Activated naive CD8-positive, alpha-beta T cell (primary cell): ENCODE data around the gene RNF152.
"Not testable (repeated sequence)": the region's sequence is repeated elsewhere in the genome, so short reads cannot be mapped to it uniquely, and the experiment has no call there.

ENCODE experiments used
- H3K27ac Mint-ChIP-seq: one replicate; pipeline ENCODE4 v1.8.0; 2021; ENCODE audit warnings: mixed read lengths
- H3K27me3 Mint-ChIP-seq: one replicate; pipeline ENCODE4 v1.8.0; 2021; ENCODE audit warnings: mixed read lengths
- H3K36me3 Mint-ChIP-seq: one replicate; pipeline ENCODE4 v1.8.0; 2021; ENCODE audit warnings: mixed read lengths
- H3K4me1 Mint-ChIP-seq: one replicate; pipeline ENCODE4 v1.8.0; 2021; ENCODE audit warnings: low read depth, mixed read lengths
- H3K4me3 Mint-ChIP-seq: one replicate; pipeline ENCODE4 v1.8.0; 2021; ENCODE audit warnings: mild to moderate bottlenecking, mixed read lengths
- H3K9me3 Mint-ChIP-seq: one replicate; pipeline ENCODE4 v1.8.0; 2021; ENCODE audit warnings: low read depth, mixed read lengths

RNF152 gene

DNA sequence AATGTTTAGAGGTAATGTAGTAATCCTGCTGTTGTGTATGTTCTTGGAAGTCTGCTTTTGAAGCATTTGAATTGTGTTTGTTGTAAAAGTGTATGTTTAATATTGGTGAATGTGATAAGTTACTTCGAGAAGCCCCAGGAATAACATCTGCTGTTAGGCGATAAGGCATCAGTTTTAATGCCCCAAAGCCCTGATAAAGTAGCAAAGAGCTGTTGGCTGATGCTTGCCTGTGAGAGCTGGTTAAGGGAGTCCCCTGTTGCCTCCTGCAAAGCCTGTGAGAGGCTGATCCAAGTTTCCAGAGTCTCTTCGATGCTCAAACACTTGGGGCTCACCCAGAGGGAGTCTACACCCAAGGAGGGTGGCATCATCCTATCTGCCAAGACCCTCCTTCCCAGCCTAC, 110.3 kb downstream of the RNF152 start:
- peaks cover 3% of the 10 kb centered on the region for H3K4me1 Mint-ChIP-seq

DNA sequence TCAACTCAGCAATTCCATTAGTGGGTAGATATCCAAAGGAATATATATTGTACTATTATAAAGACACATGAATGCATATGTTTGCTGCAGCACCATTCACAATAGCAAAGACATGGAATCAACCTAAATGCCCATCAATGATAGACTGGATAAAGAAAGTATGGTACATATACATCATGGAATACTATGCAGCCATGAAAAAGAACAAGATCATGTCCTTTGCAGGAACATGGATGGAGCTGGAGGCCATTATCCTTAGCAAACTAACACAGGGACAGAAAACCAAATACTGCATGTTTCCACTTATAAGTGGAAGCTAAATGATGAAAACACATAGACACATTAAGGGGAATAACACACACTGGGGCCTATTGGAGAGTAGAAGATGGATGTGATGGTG, 116.6 kb downstream of the RNF152 start:
- H3K4me1 Mint-ChIP-seq, H3K36me3 Mint-ChIP-seq, H3K27ac Mint-ChIP-seq, H3K4me3 Mint-ChIP-seq, H3K27me3 Mint-ChIP-seq: not testable (repeated sequence)
- H3K9me3 Mint-ChIP-seq = peaks cover 26% of the 10 kb centered on the region

More for the DNA sequence above, 110.3 kb downstream of the RNF152 start:
- Mint-ChIP-seq H3K27me3 (no peaks in the 10 kb centered on the region), H3K27ac (no peak overlapping the region), H3K36me3 (peaks cover 2% of the 10 kb centered on the region), H3K4me3 (no peak overlapping the region), H3K9me3 (peaks cover 16% of the 10 kb centered on the region)

- Mint-ChIP-seq H3K27ac (no peak overlapping the region), H3K9me3 (peaks cover 26% of the 10 kb centered on the region), H3K27me3 (peaks cover 5% of the 10 kb centered on the region), H3K36me3 (peaks cover 6% of the 10 kb centered on the region), H3K4me1 (no peaks in the 10 kb centered on the region), H3K4me3 (no peak overlapping the region)
Measured at GRCh38 chr18:61774846-61775245, 118.0 kb downstream of the RNF152 start.

DNA sequence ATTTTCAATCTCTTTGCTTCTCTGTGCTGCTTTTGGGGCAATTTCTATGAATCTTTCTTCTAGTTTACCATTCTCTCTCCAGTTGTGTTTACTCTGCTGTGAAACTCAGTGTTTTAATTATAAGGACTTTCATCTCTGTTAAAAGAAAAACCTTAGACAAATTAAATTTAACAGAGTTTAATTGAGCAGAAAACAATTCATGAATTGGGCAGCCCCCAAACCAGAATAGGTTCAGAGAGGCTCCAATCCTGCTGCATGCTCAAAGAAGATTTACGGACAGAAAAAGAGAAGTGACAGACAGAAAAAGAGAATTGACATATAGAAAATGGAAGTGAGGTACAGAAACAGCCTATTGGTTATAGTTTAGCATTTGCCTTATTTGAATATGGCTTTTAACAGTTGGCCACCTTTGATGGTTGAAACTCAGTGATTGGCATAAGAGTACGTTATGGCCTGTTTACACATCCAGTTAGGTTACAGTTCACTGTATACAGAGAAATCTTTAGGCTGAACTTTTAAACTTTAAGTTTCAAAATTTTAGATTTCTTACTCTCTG, 120.4 kb downstream of the RNF152 start:
- Mint-ChIP-seq H3K27ac (no peak overlapping the region), H3K4me3 (no peak overlapping the region), H3K9me3 (peaks cover 21% of the 10 kb centered on the region), H3K36me3 (peaks cover 4% of the 10 kb centered on the region), H3K4me1 (no peaks in the 10 kb centered on the region), H3K27me3 (peaks cover 5% of the 10 kb centered on the region)

- Mint-ChIP-seq H3K36me3 (peaks cover 4% of the 10 kb centered on the region), H3K4me1 (no peaks in the 10 kb centered on the region), H3K9me3 (peaks cover 21% of the 10 kb centered on the region), H3K27me3 (peaks cover 5% of the 10 kb centered on the region), H3K27ac (no peak overlapping the region), H3K4me3 (no peak overlapping the region)
Measured at GRCh38 chr18:61771861-61772260, 120.9 kb downstream of the RNF152 start.

- no peaks in the 10 kb centered on the region for H3K4me1 Mint-ChIP-seq
- H3K36me3 Mint-ChIP-seq = no peaks in the 10 kb centered on the region
- H3K9me3 Mint-ChIP-seq = peaks cover 12% of the 10 kb centered on the region
- no peak overlapping the region for H3K4me3 Mint-ChIP-seq
- H3K27ac Mint-ChIP-seq = no peak overlapping the region
- peaks cover 1% of the 10 kb centered on the region for H3K27me3 Mint-ChIP-seq
Measured at GRCh38 chr18:61770279-61770678, 122.5 kb downstream of the RNF152 start.

DNA sequence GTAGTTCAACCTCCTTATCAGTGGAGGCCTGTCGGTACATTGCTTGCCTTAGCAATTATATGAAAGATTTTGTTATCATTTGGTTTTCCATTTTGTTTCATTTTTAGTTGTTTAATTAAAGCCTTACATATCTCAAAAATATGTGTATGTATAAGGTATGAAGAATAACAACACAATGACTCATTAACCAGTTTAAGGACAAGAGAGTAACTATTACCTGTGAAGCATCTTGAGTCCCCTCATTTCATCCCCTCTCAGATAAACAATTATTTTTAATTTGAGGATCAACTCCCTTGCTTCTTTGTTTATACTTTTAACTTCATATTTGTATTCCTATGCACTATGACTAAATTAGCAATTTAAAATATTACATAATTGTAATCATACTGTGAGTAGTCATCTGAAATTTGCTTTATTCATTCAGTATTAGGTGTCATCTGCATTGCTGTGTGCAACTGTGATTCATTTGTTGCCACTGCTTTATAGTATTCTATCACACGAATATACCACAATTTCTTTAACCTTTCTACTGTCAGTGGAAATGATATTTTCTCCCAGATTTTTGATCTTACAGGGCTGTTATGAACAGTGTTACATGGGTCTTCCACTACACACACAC, 126.4 kb downstream of the RNF152 start:
- no peaks in the 10 kb centered on the region for H3K36me3 Mint-ChIP-seq
- H3K27ac Mint-ChIP-seq = no peak overlapping the region

GRCh38 chr18:61765097-61765496, 127.7 kb downstream of the RNF152 start:
- Mint-ChIP-seq H3K4me1 (peaks cover 9% of the 10 kb centered on the region), H3K36me3 (no peaks in the 10 kb centered on the region), H3K4me3 (no peak overlapping the region), H3K9me3 (peaks cover 3% of the 10 kb centered on the region), H3K27me3 (peaks cover 9% of the 10 kb centered on the region), H3K27ac (no peak overlapping the region)

More for the DNA sequence above, 126.4 kb downstream of the RNF152 start:
- H3K27me3 Mint-ChIP-seq = peaks cover 9% of the 10 kb centered on the region
- peaks cover 9% of the 10 kb centered on the region for H3K4me1 Mint-ChIP-seq
- H3K4me3 Mint-ChIP-seq = no peak overlapping the region
- peaks cover 3% of the 10 kb centered on the region for H3K9me3 Mint-ChIP-seq

DNA sequence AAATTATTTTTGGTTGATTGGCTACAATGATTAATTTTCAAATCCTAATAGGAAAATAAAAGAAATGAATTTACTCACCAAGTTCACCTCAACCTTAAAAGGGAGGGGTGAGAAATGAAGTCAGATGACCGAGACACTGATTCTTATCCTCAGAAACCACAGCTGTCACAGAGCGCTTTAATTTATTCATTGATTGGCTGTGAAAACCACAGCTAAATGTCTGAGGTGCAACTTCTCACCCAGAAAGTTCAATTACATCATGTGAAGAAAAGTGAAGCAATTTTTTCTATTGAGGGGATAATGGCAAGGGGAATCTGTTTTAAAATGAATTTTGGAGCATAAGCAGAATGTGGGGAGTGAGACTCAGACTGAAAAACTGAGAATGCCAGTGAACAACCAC, 128.4 kb downstream of the RNF152 start:
- Mint-ChIP-seq H3K36me3 (no peaks in the 10 kb centered on the region), H3K9me3 (peaks cover 3% of the 10 kb centered on the region), H3K4me3 (no peak overlapping the region), H3K27ac (peak overlapping the region; percentile 4), H3K4me1 (peaks cover 9% of the 10 kb centered on the region), H3K27me3 (peaks cover 9% of the 10 kb centered on the region)

GRCh38 chr18:61761875-61762274, 130.9 kb downstream of the RNF152 start:
- Mint-ChIP-seq H3K27ac (no peak overlapping the region), H3K9me3 (no peaks in the 10 kb centered on the region), H3K4me3 (no peak overlapping the region), H3K4me1 (peaks cover 9% of the 10 kb centered on the region), H3K27me3 (peaks cover 9% of the 10 kb centered on the region), H3K36me3 (no peaks in the 10 kb centered on the region)
